B cell (primary cell): ENCODE measurements around the gene EGFR. TPM values are rescaled to one million over a fixed set of nuclear protein-coding genes. Genes with fewer than 3 reads are reported as not detected.

Experiments used
- ATAC-seq: fragments of 200-7000 bp; cut with Tn5 transposase; one replicate; pipeline ENCODE4 v1.10.0; 2021; ENCODE audit warnings: low read depth, mild to moderate bottlenecking, moderate number of reproducible peaks, moderate library complexity
- CTCF ChIA-PET: fragments of 350-600 bp; sonication (Branson Sonifier 250); formaldehyde crosslinking; loops from one replicate; lab custom pipeline; 2021; ENCODE audit warnings: antibody characterized with exemption, inconsistent platforms; lab: Charles Lee
- POLR2A ChIA-PET: fragments of 350-600 bp; sonication (Branson Sonifier 250); formaldehyde crosslinking; loops from one replicate; lab custom pipeline; 2021; ENCODE audit warnings: antibody characterized with exemption; lab: Charles Lee
- DNase-seq: peaks from one replicate; pipeline ENCODE4 v3.0.0; 2013
- H2AFZ ChIP-seq: 2 replicates; pipeline ENCODE4 v1.6.1; 2012; ENCODE audit warnings: mild to moderate bottlenecking, low read depth, low read length; ENCODE audit not compliant: insufficient read depth, poor library complexity, severe bottlenecking
- H3K27ac ChIP-seq, 2 donors: 1 replicate in 1 of 2; 2 replicates in 1 of 2; pipeline ENCODE4 v1.5.1; 2012 to 2013; ENCODE audit warnings: low read length in 2 of 2, mild to moderate bottlenecking in 2 of 2, moderate library complexity in 1 of 2
- H3K27me3 ChIP-seq, 4 experiments: fragments of 200-600 bp in 1 of 4; sonication (generic) in 1 of 4; replicated peaks in 1 of 4; 1 replicate in 2 of 4; 2 replicates in 2 of 4; pipeline versions ENCODE4 v1.6.1 to v1.7.0; 2013 to 2016; ENCODE audit warnings: low read length in 3 of 4, mild to moderate bottlenecking in 2 of 4, mixed read lengths in 1 of 4, moderate library complexity in 1 of 4; ENCODE audit not compliant: insufficient read depth in 4 of 4, control insufficient read depth in 3 of 4; ENCODE audit errors: control extremely low read depth in 1 of 4
- H3K36me3 ChIP-seq, 2 experiments: replicated peaks in 1 of 2; 1 replicate in 1 of 2; 2 replicates in 1 of 2; pipeline versions ENCODE4 v1.6.1 to v1.7.1; 2013; ENCODE audit warnings: low read length in 1 of 2; ENCODE audit not compliant: insufficient read depth in 2 of 2, control insufficient read depth in 1 of 2; ENCODE audit errors: control extremely low read depth in 1 of 2, extremely low read depth in 1 of 2
- H3K4me1 ChIP-seq, 2 donors: fragments of 200-600 bp in 1 of 2; sonication (generic) in 1 of 2; 1 replicate in 1 of 2; 2 replicates in 1 of 2; pipeline versions ENCODE4 v1.5.1 to v1.6.1; 2013 to 2017; ENCODE audit warnings: low read length in 2 of 2; ENCODE audit not compliant: control insufficient read depth in 2 of 2, insufficient read depth in 2 of 2
- H3K4me2 ChIP-seq: replicated peaks from 2 replicates; pipeline ENCODE3; 2012; ENCODE audit warnings: mild to moderate bottlenecking, low read depth, low read length; ENCODE audit not compliant: poor library complexity, severe bottlenecking
- H3K4me3 ChIP-seq, 5 experiments: fragments of 200-600 bp in 1 of 5; sonication (generic) in 1 of 5; 1 replicate in 3 of 5; 2 replicates in 2 of 5; pipeline versions ENCODE4 v1.5.1 to v1.7.0; 2011 to 2016; ENCODE audit warnings: low read length in 4 of 5, mild to moderate bottlenecking in 4 of 5, low read depth in 2 of 5, control low read depth in 1 of 5, moderate library complexity in 1 of 5; ENCODE audit not compliant: insufficient read depth in 1 of 5; ENCODE audit errors: control extremely low read depth in 1 of 5, extremely low read depth in 1 of 5
- H3K79me2 ChIP-seq: fragments of 200-600 bp; sonication (generic); one replicate; pipeline ENCODE4 v1.6.0; 2016; ENCODE audit warnings: low read length; ENCODE audit not compliant: control insufficient read depth, insufficient read depth
- H3K9ac ChIP-seq: fragments of 200-600 bp; sonication (generic); 2 replicates; pipeline ENCODE4 v1.6.1; 2017; ENCODE audit warnings: mild to moderate bottlenecking, low read length, moderate library complexity
- H3K9me3 ChIP-seq, 3 donors: one replicate each; pipeline versions ENCODE4 v1.6.1 to v1.7.1; 2013; ENCODE audit warnings: low read length in 2 of 3; ENCODE audit not compliant: control insufficient read depth in 2 of 3, insufficient read depth in 1 of 3; ENCODE audit errors: control extremely low read depth in 1 of 3
- H4K20me1 ChIP-seq: 2 replicates; pipeline ENCODE4 v1.6.0; 2012; ENCODE audit warnings: mild to moderate bottlenecking, low read length; ENCODE audit not compliant: insufficient read depth, control insufficient read depth, poor library complexity, severe bottlenecking
- H3K27ac Mint-ChIP-seq: one replicate; pipeline ENCODE4 v1.8.0; 2021; ENCODE audit warnings: mixed read lengths
- H3K27me3 Mint-ChIP-seq: one replicate; pipeline ENCODE4 v1.8.0; 2021; ENCODE audit warnings: mixed read lengths
- H3K4me1 Mint-ChIP-seq: one replicate; pipeline ENCODE4 v1.8.0; 2021; ENCODE audit warnings: mixed read lengths
- H3K4me3 Mint-ChIP-seq: one replicate; pipeline ENCODE4 v1.8.0; 2021; ENCODE audit warnings: mixed read lengths
- H3K9me3 Mint-ChIP-seq: one replicate; pipeline ENCODE4 v1.8.0; 2022; ENCODE audit warnings: mixed read lengths; ENCODE audit not compliant: insufficient read depth
- EZH2 ChIP-seq: IDR thresholded peaks from 2 replicates; pipeline ENCODE4 v1.6.1; 2012; ENCODE audit warnings: borderline replicate concordance, low read depth, mild to moderate bottlenecking, moderate library complexity, low read length; ENCODE audit not compliant: insufficient read depth, poor library complexity, severe bottlenecking
- WGBS: methylation state at CpG from one replicate; pipeline ENCODE4 v1.1.5; 2013; ENCODE audit warnings: missing lambda C conversion rate; ENCODE audit not compliant: insufficient coverage; 5-methylcytosine and 5-hydroxymethylcytosine counted together
- intact Hi-C: fragments of 100-400 bp; cut with micrococcal nuclease; formaldehyde crosslinking; loops from one replicate; pipeline ENCODE4 v1.10.0; 2022
- polyA plus RNA-seq: library from polyadenylated mRNA; depleted of rRNA; stranded (reverse); fragments of >200 nt; gene quantifications from 2 replicates; pipeline ENCODE4 v1.2.3, GENCODE V29; 2012
- total RNA-seq, 2 donors: library from RNA; stranded (reverse); fragments of 120-200 nt in 1 of 2; gene quantifications; 1 replicate in 1 of 2; 2 replicates in 1 of 2; pipeline versions ENCODE4 v1.2.3 to v1.2.4, GENCODE V29; 2013 to 2022
- TF ChIP-seq, protein P1 (sequence below): fragments of 200-600 bp; IDR thresholded peaks from one replicate; pipeline ENCODE4 v1.8.0; 2022; ENCODE audit warnings: antibody characterized with exemption, mild to moderate bottlenecking

EGFR gene
- total and polyA plus RNA-seq, 2 donors (not counting 1 experiment from before 2014, with no cell fraction given), result not detected

DNA sequence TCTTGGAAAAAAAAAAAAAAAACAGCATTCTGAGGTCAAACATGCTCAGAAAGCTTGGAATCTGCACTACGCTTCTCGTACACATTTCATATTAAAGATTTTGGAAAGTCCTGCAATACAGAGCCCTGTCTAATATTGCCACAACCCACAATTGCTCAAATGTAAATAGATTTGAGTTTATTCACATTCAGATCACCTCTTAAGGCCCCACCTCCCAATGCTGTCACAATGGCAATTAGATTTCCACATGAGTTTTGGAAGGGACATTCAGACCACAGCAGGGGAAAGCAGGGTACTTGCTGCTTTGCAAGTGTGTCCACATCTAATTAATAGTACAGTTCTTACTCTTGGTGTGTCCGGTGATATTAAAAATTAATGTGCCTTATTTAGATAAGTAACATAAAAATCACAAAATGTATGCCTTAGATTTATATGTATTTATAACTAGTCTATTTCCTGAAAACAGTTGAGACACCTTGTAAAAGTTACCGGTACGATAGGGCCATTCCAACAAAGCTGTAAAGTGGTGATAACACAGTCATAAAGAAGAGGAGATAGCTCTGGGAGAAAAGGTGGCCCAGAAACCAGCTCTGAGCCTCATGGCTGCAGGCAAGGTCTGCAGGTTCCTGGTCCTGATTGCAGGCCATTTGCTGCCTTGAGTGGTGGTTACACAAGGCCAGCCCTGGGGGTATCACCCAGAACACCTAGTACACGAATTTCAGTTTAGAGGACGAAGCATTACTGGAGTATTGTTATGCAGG, 27.9 kb downstream of the EGFR start:
- H3K9me3 Mint-ChIP-seq, result no peaks in the 10 kb centered on the region
- Histone ChIP-seq H3K36me3 (no peaks in the 10 kb centered on the region), H3K4me2 (no peak overlapping the region), H3K4me1 (no peaks in the 10 kb centered on the region), H3K9me3 (peaks cover 0 to 4% (median 0%) of the 10 kb centered on the region in 3 donors), H3K27ac (no peak overlapping the region), H3K27me3 (no peaks in the 10 kb centered on the region), H2AFZ (no peak overlapping the region), H3K4me3 (no peak overlapping the region), H3K79me2 (no peaks in the 10 kb centered on the region), H3K9ac (no peak overlapping the region), H4K20me1 (no peaks in the 10 kb centered on the region)
- ATAC-seq (no peak), DNase-seq (no peak)
- H3K27me3 Mint-ChIP-seq, result peaks cover 7% of the 10 kb centered on the region
- TF ChIP-seq, protein P1, sequence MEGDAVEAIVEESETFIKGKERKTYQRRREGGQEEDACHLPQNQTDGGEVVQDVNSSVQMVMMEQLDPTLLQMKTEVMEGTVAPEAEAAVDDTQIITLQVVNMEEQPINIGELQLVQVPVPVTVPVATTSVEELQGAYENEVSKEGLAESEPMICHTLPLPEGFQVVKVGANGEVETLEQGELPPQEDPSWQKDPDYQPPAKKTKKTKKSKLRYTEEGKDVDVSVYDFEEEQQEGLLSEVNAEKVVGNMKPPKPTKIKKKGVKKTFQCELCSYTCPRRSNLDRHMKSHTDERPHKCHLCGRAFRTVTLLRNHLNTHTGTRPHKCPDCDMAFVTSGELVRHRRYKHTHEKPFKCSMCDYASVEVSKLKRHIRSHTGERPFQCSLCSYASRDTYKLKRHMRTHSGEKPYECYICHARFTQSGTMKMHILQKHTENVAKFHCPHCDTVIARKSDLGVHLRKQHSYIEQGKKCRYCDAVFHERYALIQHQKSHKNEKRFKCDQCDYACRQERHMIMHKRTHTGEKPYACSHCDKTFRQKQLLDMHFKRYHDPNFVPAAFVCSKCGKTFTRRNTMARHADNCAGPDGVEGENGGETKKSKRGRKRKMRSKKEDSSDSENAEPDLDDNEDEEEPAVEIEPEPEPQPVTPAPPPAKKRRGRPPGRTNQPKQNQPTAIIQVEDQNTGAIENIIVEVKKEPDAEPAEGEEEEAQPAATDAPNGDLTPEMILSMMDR, result no peak
- no peak for TF ChIP-seq EZH2
- no peak overlapping the region for H3K27ac Mint-ChIP-seq
- no peak overlapping the region for H3K4me3 Mint-ChIP-seq
- intact Hi-C loops, result no loop called here
- POLR2A ChIA-PET, result no interaction called here
- CTCF ChIA-PET, result no interaction called here
- no peaks in the 10 kb centered on the region for H3K4me1 Mint-ChIP-seq
- WGBS, result 80% methylated on average over 1 of the region's 7 CpGs

DNA sequence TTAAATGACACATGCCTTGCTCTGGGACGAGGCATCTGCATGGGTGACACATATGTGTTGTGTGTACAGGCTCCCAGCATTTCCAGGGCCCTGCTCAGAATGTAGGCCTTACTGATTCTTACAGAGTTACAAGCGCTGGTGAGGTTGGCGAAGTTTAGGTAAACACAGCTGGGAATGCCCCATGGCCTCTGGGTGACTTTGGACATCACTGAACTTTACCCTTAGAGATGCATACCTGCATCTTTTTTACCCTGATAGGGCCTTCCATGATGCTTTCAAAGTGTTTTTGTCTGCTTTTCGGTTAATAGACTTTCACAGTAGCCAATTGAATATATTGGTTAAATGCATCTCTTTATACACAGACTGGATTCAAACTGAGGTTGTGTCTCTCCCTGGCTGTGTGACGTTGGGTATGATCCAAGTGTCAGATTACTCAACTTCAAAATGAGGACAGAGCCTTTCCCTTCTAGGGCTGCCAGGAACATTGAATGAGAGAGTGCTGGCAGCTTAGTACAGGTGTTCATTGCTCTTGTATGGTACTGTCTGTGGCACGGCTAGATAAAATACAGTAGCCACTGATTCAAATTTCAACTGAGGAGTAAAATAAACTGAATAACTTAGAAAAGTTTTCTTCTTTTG, 29.5 kb downstream of the EGFR start:
- Histone ChIP-seq H2AFZ (no peak overlapping the region), H3K4me2 (no peak overlapping the region), H3K9me3 (peaks cover 0 to 4% (median 0%) of the 10 kb centered on the region in 3 donors), H4K20me1 (no peaks in the 10 kb centered on the region), H3K9ac (no peak overlapping the region), H3K4me3 (no peak overlapping the region), H3K79me2 (no peaks in the 10 kb centered on the region), H3K27me3 (no peaks in the 10 kb centered on the region), H3K4me1 (no peaks in the 10 kb centered on the region), H3K27ac (no peak overlapping the region), H3K36me3 (no peaks in the 10 kb centered on the region)
- ATAC-seq (no peak), DNase-seq (no peak)
- Mint-ChIP-seq H3K4me3 (no peak overlapping the region), H3K4me1 (no peaks in the 10 kb centered on the region), H3K9me3 (no peaks in the 10 kb centered on the region), H3K27me3 (peaks cover 7% of the 10 kb centered on the region), H3K27ac (no peak overlapping the region)
- 95% methylated on average over 3 of the region's 6 CpGs for WGBS
- POLR2A ChIA-PET, result no interaction called here
- CTCF ChIA-PET, result interaction anchor here (3.4 kb wide), 1 partner anchor 206 kb away, joined by 37 read pairs; no protein-coding TSS in a partner anchor
- no peak for TF ChIP-seq EZH2
- TF ChIP-seq, protein P1, result no peak
- intact Hi-C loops, result no loop called here
